Stimulated activated naive CD8-positive, alpha-beta T cell treated with anti-CD3 and anti-CD28 coated beads, Interleukin-15, Interleukin-2, amounts not matched to agents 100 ng/mL and 50 ng/mL, for 24 hours (primary cell): ENCODE data around the gene ZBTB46.
A peak's percentile ranks its signal among the peaks of the same experiment; 100 is the strongest.

ENCODE experiments used
- H3K27ac Mint-ChIP-seq: one replicate; pipeline ENCODE4 v1.8.0; 2021; ENCODE audit warnings: mild to moderate bottlenecking, mixed read lengths
- H3K27me3 Mint-ChIP-seq: one replicate; pipeline ENCODE4 v1.8.0; 2021; ENCODE audit warnings: mixed read lengths
- H3K36me3 Mint-ChIP-seq: one replicate; pipeline ENCODE4 v1.8.0; 2021; ENCODE audit warnings: low read depth, mixed read lengths
- H3K4me1 Mint-ChIP-seq: one replicate; pipeline ENCODE4 v1.8.0; 2021; ENCODE audit warnings: low read depth, mixed read lengths
- H3K4me3 Mint-ChIP-seq: one replicate; pipeline ENCODE4 v1.8.0; 2021; ENCODE audit warnings: mild to moderate bottlenecking, mixed read lengths
- H3K9me3 Mint-ChIP-seq: one replicate; pipeline ENCODE4 v1.8.0; 2021; ENCODE audit warnings: mixed read lengths

ZBTB46 gene

DNA sequence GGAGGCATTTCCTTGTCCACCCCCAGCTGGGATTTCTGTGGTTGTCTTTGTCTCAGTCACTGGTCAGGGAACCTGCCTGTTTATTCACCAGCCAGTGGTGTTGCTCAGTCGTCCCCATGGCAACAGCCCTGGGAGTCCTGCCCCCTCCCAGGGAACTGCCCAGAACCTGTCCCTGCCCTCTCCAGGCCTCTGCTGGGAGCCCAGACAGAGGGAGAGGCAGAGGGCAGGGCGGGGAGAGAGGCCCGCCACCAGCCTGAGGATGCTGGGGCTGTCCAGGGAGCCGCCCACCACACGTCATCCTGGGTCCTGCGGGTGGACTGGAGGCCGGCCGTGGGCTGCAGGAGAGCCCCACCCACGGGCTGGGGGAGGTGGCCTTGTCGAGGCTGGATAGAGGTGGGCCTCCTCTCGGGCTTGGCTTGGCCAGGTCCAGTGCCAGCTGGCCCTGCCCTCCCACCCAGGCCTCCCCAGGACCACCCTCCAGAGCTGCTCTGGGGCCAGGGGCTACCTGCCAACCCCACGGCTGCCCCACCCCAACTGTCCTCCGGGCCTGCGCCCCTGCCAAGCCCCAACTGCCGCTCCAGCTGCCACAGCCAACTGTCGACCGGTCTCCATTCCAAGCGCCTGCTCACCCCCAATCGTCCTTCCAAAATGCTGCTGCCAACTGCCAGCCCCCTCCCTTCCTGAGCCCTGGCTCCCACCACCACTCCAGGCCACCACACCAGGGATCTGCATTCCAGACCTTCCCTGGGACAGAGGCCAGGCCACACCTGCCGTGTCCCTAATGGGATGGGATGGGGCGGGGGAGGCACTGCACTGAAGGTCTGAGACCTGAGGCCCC is 4.2 kb upstream of the ZBTB46 start:
- H3K36me3 Mint-ChIP-seq: no peaks in the 10 kb centered on the region
- H3K27ac Mint-ChIP-seq: no peak overlapping the region
- no peaks in the 10 kb centered on the region for H3K9me3 Mint-ChIP-seq
- H3K27me3 Mint-ChIP-seq: peaks cover 1% of the 10 kb centered on the region
- H3K4me1 Mint-ChIP-seq: no peaks in the 10 kb centered on the region
- H3K4me3 Mint-ChIP-seq: no peak overlapping the region

DNA sequence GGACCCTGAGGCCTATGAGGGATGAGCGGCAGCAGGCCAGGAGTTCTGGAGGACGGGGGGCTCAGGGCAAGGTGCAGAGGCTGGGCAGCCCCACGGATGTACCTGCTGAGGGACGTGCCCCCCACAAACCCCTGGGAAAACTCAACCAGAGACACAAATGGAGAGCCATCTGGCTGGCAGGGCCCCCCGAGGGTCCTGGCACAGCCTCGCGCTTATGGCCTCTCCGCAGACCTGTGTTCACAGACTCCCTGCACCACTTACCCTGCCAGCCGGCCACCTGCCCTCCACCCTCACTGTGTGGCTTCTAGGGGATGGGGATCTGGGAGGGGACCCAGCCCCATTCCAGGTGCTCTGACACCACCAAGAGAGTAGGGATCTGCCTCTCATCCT is 3.4 kb upstream of the ZBTB46 start:
- Mint-ChIP-seq H3K4me3 (no peak overlapping the region), H3K27me3 (peaks cover 7% of the 10 kb centered on the region), H3K27ac (no peak overlapping the region), H3K36me3 (no peaks in the 10 kb centered on the region), H3K4me1 (peaks cover 7% of the 10 kb centered on the region), H3K9me3 (no peaks in the 10 kb centered on the region)

DNA sequence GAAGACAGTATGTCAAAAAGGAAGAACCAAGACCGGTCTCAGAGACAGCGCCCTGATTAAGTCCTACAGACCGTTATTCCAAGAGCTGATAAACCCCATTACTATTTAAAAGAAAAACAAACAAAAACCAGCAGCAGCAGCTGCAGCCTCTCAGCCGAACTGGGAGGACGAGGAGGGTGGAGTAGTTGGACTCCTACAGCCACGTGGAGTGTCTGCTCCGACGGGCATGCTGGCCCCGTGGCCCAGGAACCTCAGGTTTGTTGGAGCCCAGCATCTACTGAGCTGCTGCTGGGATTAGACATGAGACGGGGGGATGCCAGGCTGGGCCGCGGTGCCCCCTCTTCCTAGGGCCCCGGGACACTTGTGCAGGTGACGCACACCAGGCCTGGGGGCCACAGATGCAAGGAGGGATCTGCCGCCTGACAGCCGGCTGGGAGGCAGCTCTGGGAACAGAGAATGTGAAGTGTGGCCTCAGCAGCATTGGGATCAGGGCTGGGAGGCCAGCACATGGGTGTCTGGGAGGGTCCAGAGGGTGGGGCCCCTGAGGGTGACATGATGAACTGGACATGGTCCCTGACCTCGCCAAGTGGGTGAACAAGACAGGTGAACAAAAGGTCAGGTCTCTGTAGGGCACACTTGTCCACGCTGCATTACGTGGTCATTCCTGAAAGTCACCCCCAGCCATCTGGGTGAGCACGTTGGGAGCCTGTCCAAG is 2.9 kb upstream of the ZBTB46 start:
- no peak overlapping the region for H3K4me3 Mint-ChIP-seq
- peaks cover 10% of the 10 kb centered on the region for H3K4me1 Mint-ChIP-seq
- H3K27me3 Mint-ChIP-seq: peaks cover 12% of the 10 kb centered on the region
- H3K36me3 Mint-ChIP-seq: no peaks in the 10 kb centered on the region
- no peak overlapping the region for H3K27ac Mint-ChIP-seq
- no peaks in the 10 kb centered on the region for H3K9me3 Mint-ChIP-seq

DNA sequence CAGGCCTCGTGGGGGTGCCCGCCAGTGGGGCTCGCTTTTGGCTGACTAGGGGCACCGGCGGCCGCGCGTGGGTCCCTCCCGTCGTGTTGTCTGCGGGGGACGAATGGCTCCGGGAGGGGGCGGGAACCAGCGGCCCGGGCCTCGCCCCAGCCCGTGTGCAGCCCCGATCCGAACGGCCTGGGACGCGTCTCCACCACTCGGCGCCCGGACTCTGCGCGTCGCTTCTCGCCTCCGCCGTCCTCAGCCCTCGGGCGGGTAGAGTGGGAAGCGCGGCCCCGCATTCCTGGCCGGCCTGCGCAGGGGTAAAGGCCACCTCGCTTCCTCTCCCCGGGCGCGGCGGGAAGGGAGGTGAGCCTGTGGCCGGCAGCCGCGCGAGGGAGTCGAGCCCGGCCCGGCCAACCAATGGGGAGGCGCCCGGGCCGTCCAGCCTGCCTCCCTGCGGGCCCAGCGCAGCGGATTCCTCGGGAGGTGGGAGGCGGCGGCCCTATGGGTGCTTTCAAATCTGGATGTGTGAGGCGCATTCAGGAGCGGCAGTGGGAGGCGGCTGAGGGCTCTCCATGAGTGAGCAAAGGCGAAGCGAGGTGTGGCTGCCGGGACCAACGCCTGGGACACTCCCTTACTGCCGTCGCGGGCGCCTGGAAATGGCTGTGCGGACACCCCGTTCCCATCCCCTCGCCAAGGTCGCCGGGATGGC is 1.1 kb upstream of the ZBTB46 start:
- Mint-ChIP-seq H3K36me3 (no peaks in the 10 kb centered on the region), H3K4me3 (no peak overlapping the region), H3K4me1 (peaks cover 10% of the 10 kb centered on the region), H3K27ac (no peak overlapping the region), H3K27me3 (peaks cover 22% of the 10 kb centered on the region), H3K9me3 (no peaks in the 10 kb centered on the region)

DNA sequence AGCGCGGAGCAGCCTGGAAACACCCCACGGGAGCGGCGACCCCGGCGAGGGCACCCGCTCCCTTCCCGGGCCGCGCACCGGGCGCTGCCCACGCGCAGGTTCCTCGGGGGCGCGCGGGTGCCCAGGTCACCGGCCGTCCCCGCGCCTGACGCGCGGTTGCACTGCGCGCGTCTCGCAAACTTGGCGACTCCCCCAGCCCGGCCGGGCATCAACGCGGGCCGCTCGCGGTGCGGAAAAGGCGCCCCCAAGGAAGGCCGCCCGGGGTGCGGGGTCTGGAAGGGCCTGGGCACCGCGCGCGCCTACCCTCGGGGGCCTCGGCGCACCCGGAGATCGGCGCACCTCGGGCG is 555 bp upstream of the ZBTB46 start:
- Mint-ChIP-seq H3K27ac (no peak overlapping the region), H3K36me3 (no peaks in the 10 kb centered on the region), H3K4me3 (no peak overlapping the region), H3K4me1 (peaks cover 10% of the 10 kb centered on the region), H3K9me3 (no peaks in the 10 kb centered on the region), H3K27me3 (peaks cover 22% of the 10 kb centered on the region)

DNA sequence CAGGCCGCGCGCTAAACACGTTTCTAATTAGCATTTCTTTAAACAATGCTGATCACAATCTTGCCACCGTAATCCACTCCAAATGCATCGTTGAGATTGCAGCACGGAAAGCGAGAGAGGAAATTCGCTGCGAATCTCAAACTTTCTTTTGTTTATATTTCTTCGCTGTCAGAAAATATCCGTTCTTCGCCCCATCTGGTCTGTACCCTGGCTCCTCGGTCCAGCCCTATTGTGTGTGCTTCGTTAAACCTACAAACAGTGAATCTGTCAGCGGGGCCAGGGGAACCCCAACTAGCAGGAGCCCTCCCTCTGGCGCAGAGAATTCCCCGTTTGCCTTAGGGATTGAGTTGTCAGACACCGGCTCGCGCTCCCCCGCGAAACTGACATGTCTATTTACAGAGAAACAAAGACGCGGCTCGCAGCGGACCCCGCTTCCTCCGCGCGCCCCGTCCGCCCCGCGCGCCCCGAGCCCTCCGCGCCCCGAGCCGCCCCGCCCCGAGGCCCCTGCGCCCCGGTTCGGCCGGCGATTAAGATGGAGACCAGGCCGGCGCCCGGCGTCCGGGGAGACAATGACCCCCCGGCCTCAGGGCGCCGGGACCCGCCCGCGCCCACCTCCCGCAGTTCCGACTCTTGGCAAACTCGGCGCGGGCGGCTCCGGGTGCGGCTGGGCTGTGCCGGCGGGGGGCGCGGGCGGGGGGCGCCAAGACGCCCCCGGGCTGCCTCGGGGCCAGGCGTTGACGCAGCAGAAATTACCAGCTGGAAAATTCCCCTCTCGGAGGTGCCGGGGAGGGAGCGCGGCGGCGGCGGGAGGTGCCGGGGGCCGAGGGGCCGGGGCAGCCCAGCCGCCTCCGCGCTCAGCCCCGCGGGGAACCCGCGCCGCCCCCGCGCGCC is 874 bp downstream of the ZBTB46 start:
- Mint-ChIP-seq H3K27ac (peak overlapping the region; percentile 57), H3K4me3 (peak overlapping the region; percentile 81), H3K27me3 (peaks cover 31% of the 10 kb centered on the region), H3K36me3 (no peaks in the 10 kb centered on the region), H3K4me1 (peaks cover 18% of the 10 kb centered on the region), H3K9me3 (no peaks in the 10 kb centered on the region)

DNA sequence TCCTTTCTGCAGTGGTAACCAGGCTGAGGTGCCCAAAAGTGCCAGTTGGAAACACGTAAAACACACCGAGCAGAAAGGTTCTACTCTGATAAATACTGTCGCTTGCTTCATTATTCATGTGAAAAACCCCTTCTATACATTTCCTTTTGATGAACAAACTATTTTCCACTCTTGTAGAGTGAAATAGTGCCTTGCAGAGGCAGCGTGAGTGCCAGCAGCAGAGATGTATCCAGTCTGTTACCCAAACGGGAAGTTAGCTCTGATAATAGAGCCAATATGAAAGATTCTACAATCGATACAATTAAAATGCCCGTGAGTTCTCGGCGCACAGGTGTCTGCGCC is 1.5 kb downstream of the ZBTB46 start:
- Mint-ChIP-seq H3K27ac (peak overlapping the region; percentile 57), H3K4me3 (peak overlapping the region; percentile 81), H3K27me3 (peaks cover 31% of the 10 kb centered on the region), H3K36me3 (no peaks in the 10 kb centered on the region), H3K4me1 (peaks cover 18% of the 10 kb centered on the region), H3K9me3 (no peaks in the 10 kb centered on the region)

DNA sequence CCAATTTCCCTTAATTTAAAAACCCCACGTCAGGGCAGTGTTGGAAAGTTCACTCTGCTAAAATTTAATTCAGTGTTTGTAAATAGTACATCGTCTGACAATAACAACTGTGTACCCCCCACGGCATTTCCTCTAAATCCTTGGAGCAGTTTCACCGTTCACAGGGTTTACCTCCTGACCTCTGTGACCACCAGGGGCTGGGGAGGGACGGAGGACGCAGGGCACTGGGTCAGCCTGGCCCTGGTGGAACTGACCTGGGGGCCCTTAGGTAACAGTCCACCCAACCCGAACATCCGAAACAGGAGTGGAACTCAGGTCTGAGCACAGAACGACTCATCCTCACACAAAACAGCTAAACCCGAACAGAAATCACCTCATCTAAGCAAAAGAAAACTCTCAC is 2.1 kb downstream of the ZBTB46 start:
- H3K9me3 Mint-ChIP-seq: no peaks in the 10 kb centered on the region
- H3K4me1 Mint-ChIP-seq: peaks cover 18% of the 10 kb centered on the region
- H3K4me3 Mint-ChIP-seq: peak overlapping the region; percentile 81
- no peaks in the 10 kb centered on the region for H3K36me3 Mint-ChIP-seq
- H3K27me3 Mint-ChIP-seq: peaks cover 31% of the 10 kb centered on the region
- no peak overlapping the region for H3K27ac Mint-ChIP-seq

DNA sequence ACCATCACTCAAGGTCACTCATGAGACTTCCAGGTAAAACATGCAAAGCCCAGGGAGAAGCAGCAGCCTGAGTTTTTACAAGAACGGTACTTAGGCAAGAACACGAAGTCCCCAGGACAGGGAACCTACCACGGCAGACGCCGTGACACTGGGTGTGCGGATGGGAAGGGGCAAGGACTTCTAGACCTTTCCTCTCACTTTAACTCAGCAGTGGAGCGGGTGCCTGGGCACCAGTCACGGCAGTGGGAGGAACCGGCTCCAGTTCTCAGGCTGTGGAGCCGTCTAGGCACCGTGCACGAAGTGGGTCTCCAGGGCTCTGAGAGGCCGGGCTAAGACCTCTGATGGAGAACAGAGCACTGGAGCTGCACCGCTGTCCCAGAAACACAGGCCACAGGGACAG is 2.5 kb downstream of the ZBTB46 start:
- H3K4me1 Mint-ChIP-seq: peaks cover 18% of the 10 kb centered on the region
- H3K27me3 Mint-ChIP-seq: peaks cover 31% of the 10 kb centered on the region
- H3K27ac Mint-ChIP-seq: no peak overlapping the region
- no peaks in the 10 kb centered on the region for H3K9me3 Mint-ChIP-seq
- H3K36me3 Mint-ChIP-seq: no peaks in the 10 kb centered on the region
- no peak overlapping the region for H3K4me3 Mint-ChIP-seq

DNA sequence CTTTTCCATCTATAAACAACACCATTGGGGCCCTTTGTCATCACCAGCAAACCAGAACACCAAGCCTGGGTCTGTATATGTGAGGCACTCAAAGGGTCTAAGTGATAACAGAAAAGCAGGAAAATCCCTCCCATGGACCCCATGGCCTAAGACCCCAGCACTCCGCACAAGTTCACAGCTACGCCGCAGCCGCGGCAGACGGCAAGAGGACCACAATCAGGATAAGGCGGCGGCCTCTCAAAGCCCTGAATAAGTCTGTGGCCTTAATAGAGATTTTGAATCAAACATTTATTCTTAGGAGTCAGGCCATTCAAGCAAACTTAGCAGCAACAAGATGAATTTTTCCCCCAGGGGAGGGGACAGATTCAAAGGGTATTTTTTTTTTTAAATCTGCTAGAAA is 2.9 kb downstream of the ZBTB46 start:
- Mint-ChIP-seq H3K4me3 (no peak overlapping the region), H3K4me1 (peaks cover 18% of the 10 kb centered on the region), H3K27me3 (peaks cover 31% of the 10 kb centered on the region)

DNA sequence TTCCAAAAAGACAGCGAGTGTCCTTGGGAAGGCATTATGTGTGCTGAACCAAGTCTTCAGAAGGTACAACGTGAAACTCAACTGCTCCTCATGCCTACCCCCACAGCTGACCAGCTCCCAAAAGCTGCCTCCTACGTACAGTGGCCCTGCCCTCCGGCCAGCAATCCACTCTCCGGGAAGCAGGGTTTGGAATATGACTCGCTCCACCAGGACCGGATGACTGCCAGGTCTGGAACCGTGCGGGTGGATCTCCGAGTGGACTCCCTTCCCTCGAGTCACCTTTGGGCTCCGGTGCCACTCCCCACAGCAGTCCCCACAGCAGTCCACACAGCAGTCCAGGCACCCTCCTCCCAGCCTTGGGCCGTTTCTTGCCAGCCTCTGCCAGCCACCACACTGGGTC is 4.3 kb downstream of the ZBTB46 start:
- Mint-ChIP-seq H3K27me3 (peaks cover 31% of the 10 kb centered on the region), H3K9me3 (no peaks in the 10 kb centered on the region), H3K4me1 (peaks cover 18% of the 10 kb centered on the region), H3K4me3 (no peak overlapping the region), H3K27ac (no peak overlapping the region), H3K36me3 (no peaks in the 10 kb centered on the region)

More for the DNA sequence above, 2.9 kb downstream of the ZBTB46 start:
- Mint-ChIP-seq H3K27ac (no peak overlapping the region), H3K36me3 (no peaks in the 10 kb centered on the region), H3K9me3 (no peaks in the 10 kb centered on the region)

DNA sequence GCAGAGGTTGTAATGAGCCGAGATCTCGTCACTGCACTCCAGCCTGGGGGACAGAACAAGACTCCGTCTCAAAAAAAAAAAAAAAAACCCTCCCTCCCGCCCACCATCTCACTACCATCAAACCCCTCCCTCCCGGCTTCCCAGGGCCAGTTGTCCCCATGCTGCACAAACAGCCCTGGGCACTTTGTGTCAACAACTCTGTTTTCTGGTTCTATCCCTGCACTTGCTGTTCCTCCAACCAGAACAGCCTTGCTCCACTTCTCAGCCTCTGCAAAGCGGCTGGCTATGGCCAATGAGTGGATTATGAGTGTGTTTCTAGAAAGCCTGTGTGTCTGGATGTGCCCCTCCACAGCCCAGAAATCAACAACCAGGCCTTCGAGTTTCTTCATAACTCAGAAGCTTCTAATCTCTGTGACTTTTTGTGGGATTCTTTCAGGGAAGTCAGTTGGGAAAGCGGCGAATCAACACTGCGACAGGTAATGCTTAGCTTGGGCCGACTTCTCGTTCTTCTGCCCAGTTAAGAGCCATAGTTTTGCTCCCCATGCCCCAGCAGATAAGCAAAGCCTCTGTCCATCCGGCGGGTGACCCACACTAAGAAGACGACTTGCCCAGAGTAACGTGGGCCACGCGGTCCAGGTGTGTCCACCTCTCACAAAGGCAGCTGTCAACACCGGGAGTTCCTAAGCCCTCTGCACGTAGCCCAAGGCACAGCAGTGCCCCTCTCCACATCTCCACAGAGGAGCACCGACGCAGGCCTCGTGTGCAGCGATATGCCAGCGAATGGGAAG is 5.5 kb downstream of the ZBTB46 start:
- H3K27ac Mint-ChIP-seq: no peak overlapping the region
- H3K36me3 Mint-ChIP-seq: no peaks in the 10 kb centered on the region
- H3K4me1 Mint-ChIP-seq: peaks cover 18% of the 10 kb centered on the region
- H3K4me3 Mint-ChIP-seq: no peak overlapping the region
- H3K9me3 Mint-ChIP-seq: no peaks in the 10 kb centered on the region
- peaks cover 31% of the 10 kb centered on the region for H3K27me3 Mint-ChIP-seq

DNA sequence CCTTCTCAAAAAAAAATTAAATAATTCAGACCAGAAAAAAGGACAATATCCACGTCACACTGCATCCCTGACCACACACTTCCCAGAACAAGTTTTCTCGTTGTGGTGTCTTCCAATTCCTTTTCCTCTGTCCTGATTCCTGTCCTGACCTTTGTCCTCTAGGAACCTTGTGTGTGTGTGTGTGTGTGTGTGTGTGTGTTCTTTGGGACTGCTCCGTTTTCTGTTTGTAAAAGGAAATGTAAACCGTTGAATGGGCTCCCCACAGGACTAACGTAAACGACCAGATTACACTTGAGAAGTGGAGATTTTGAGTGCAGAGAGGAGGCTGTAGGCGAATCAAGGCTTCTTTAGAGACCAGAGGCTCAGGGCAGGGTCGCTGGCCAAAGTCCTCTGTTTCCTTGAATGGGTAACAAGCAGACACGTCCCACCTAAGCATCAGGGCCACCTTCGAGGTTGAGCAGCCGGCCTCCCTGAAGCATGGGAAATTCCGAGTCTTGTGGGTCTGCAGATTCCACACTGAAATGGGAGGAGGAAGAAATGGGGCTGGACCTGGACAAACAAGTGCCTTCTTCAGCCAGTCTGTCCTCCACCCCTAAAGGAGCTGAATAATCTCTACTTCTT is 7.3 kb downstream of the ZBTB46 start:
- Mint-ChIP-seq H3K9me3 (no peaks in the 10 kb centered on the region), H3K36me3 (no peaks in the 10 kb centered on the region), H3K4me1 (peaks cover 8% of the 10 kb centered on the region), H3K4me3 (no peak overlapping the region), H3K27me3 (peaks cover 18% of the 10 kb centered on the region), H3K27ac (no peak overlapping the region)

DNA sequence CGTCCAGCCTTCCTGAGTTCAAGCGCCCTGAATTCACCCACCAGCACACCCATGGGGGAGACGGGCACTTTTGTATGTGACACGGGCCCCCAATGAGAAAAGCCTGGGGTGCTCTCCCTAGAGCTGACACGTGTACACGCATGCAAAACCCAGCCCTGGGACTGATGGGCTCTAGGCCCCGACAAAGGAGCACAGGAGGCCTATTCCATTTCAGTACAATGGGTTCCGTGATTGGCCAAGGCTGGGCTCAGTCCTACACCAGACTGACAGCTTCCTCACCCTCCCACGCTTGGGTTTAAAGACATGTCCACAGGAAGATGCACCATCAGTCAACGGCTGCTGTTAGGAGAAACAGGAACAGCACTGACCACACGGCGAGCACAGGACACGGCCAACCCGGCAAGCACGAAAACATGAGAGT is 8.8 kb downstream of the ZBTB46 start:
- Mint-ChIP-seq H3K9me3 (no peaks in the 10 kb centered on the region), H3K27me3 (peaks cover 9% of the 10 kb centered on the region), H3K4me1 (peaks cover 8% of the 10 kb centered on the region), H3K4me3 (no peak overlapping the region), H3K27ac (no peak overlapping the region), H3K36me3 (no peaks in the 10 kb centered on the region)
